Camera-type eye (tissue), 1 donor: ENCODE measurements around the gene MDGA2. TPM values are rescaled to one million over a fixed set of nuclear protein-coding genes. Genes with fewer than 3 reads are reported as not detected.

Source experiments
- total RNA-seq: library from RNA; depleted of rRNA; stranded (reverse); fragments of >200 nt; gene quantifications from one replicate; pipeline ENCODE4 v1.2.3, GENCODE V29; 2014

The MDGA2 gene
- total RNA-seq, result 25.9 TPM

DNA sequence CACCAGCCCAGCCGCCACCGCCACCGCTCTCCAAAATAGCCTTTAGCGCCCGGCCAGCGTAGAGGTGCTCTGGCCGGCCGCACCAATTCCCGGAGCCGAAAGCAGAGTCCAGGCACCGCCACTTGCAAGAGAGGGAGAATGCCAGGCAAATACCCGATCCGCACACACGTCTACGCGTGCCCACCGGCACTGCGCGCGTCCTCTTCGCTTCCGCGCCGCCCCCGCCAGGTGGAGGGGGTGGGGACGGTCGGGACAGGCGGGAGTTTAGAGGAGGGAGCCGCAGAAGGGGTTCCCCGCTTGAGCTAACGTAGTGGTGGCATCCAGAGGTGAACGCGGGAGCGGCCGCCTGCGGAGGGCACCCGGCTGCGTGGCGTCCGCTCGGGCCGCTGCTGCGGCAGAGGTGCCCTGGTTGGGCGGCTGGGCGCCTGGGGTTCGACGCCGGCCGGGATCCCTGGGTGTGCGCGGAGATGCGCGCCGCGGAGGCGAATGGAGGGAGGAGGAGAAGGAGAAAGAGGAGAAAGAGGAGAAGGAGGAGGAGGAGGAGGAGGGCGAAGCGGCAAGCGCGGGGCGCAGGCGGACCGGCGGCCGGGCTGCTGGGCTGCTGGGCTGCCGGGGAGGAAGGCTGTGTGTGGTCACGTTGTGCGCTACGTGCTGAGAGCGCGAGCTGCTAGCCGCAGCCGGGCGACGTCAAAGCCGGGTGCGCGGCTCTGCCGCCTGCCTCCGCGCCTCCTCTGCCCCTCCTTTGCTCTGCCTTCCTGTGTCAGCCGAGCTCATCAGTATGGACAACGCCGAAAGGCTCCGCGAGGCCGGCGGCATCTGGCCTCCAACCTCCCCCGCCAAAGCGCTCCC, at the start of gene MDGA2:
Gene MDGA2 (minus strand): TSS at position 140 of the 849 bp plus-strand sequence.

